B cell (primary cell): ENCODE data around the gene RPP30. TPM values are rescaled to one million over a fixed set of nuclear protein-coding genes. Genes with fewer than 3 reads are reported as not detected.

Experiments used
- ATAC-seq: fragments of 200-7000 bp; cut with Tn5 transposase; one replicate; pipeline ENCODE4 v1.10.0; 2021; ENCODE audit warnings: low read depth, mild to moderate bottlenecking, moderate number of reproducible peaks, moderate library complexity
- CTCF ChIA-PET: fragments of 350-600 bp; sonication (Branson Sonifier 250); formaldehyde crosslinking; loops from one replicate; lab custom pipeline; 2021; ENCODE audit warnings: antibody characterized with exemption, inconsistent platforms; lab: Charles Lee
- POLR2A ChIA-PET: fragments of 350-600 bp; sonication (Branson Sonifier 250); formaldehyde crosslinking; loops from one replicate; lab custom pipeline; 2021; ENCODE audit warnings: antibody characterized with exemption; lab: Charles Lee
- DNase-seq: peaks from one replicate; pipeline ENCODE4 v3.0.0; 2013
- H2AFZ ChIP-seq: 2 replicates; pipeline ENCODE4 v1.6.1; 2012; ENCODE audit warnings: mild to moderate bottlenecking, low read depth, low read length; ENCODE audit not compliant: insufficient read depth, poor library complexity, severe bottlenecking
- H3K27ac ChIP-seq, 2 donors: 1 replicate in 1 of 2; 2 replicates in 1 of 2; pipeline ENCODE4 v1.5.1; 2012 to 2013; ENCODE audit warnings: low read length in 2 of 2, mild to moderate bottlenecking in 2 of 2, moderate library complexity in 1 of 2
- H3K27me3 ChIP-seq, 4 experiments: fragments of 200-600 bp in 1 of 4; sonication (generic) in 1 of 4; replicated peaks in 1 of 4; 1 replicate in 2 of 4; 2 replicates in 2 of 4; pipeline versions ENCODE4 v1.6.1 to v1.7.0; 2013 to 2016; ENCODE audit warnings: low read length in 3 of 4, mild to moderate bottlenecking in 2 of 4, mixed read lengths in 1 of 4, moderate library complexity in 1 of 4; ENCODE audit not compliant: insufficient read depth in 4 of 4, control insufficient read depth in 3 of 4; ENCODE audit errors: control extremely low read depth in 1 of 4
- H3K36me3 ChIP-seq, 2 experiments: replicated peaks in 1 of 2; 1 replicate in 1 of 2; 2 replicates in 1 of 2; pipeline versions ENCODE4 v1.6.1 to v1.7.1; 2013; ENCODE audit warnings: low read length in 1 of 2; ENCODE audit not compliant: insufficient read depth in 2 of 2, control insufficient read depth in 1 of 2; ENCODE audit errors: control extremely low read depth in 1 of 2, extremely low read depth in 1 of 2
- H3K4me1 ChIP-seq, 2 donors: fragments of 200-600 bp in 1 of 2; sonication (generic) in 1 of 2; 1 replicate in 1 of 2; 2 replicates in 1 of 2; pipeline versions ENCODE4 v1.5.1 to v1.6.1; 2013 to 2017; ENCODE audit warnings: low read length in 2 of 2; ENCODE audit not compliant: control insufficient read depth in 2 of 2, insufficient read depth in 2 of 2
- H3K4me2 ChIP-seq: replicated peaks from 2 replicates; pipeline ENCODE3; 2012; ENCODE audit warnings: mild to moderate bottlenecking, low read depth, low read length; ENCODE audit not compliant: poor library complexity, severe bottlenecking
- H3K4me3 ChIP-seq, 5 experiments: fragments of 200-600 bp in 1 of 5; sonication (generic) in 1 of 5; 1 replicate in 3 of 5; 2 replicates in 2 of 5; pipeline versions ENCODE4 v1.5.1 to v1.7.0; 2011 to 2016; ENCODE audit warnings: low read length in 4 of 5, mild to moderate bottlenecking in 4 of 5, low read depth in 2 of 5, control low read depth in 1 of 5, moderate library complexity in 1 of 5; ENCODE audit not compliant: insufficient read depth in 1 of 5; ENCODE audit errors: control extremely low read depth in 1 of 5, extremely low read depth in 1 of 5
- H3K79me2 ChIP-seq: fragments of 200-600 bp; sonication (generic); one replicate; pipeline ENCODE4 v1.6.0; 2016; ENCODE audit warnings: low read length; ENCODE audit not compliant: control insufficient read depth, insufficient read depth
- H3K9ac ChIP-seq: fragments of 200-600 bp; sonication (generic); 2 replicates; pipeline ENCODE4 v1.6.1; 2017; ENCODE audit warnings: mild to moderate bottlenecking, low read length, moderate library complexity
- H3K9me3 ChIP-seq, 3 donors: one replicate each; pipeline versions ENCODE4 v1.6.1 to v1.7.1; 2013; ENCODE audit warnings: low read length in 2 of 3; ENCODE audit not compliant: control insufficient read depth in 2 of 3, insufficient read depth in 1 of 3; ENCODE audit errors: control extremely low read depth in 1 of 3
- H4K20me1 ChIP-seq: 2 replicates; pipeline ENCODE4 v1.6.0; 2012; ENCODE audit warnings: mild to moderate bottlenecking, low read length; ENCODE audit not compliant: insufficient read depth, control insufficient read depth, poor library complexity, severe bottlenecking
- H3K27ac Mint-ChIP-seq: one replicate; pipeline ENCODE4 v1.8.0; 2021; ENCODE audit warnings: mixed read lengths
- H3K27me3 Mint-ChIP-seq: one replicate; pipeline ENCODE4 v1.8.0; 2021; ENCODE audit warnings: mixed read lengths
- H3K4me1 Mint-ChIP-seq: one replicate; pipeline ENCODE4 v1.8.0; 2021; ENCODE audit warnings: mixed read lengths
- H3K4me3 Mint-ChIP-seq: one replicate; pipeline ENCODE4 v1.8.0; 2021; ENCODE audit warnings: mixed read lengths
- H3K9me3 Mint-ChIP-seq: one replicate; pipeline ENCODE4 v1.8.0; 2022; ENCODE audit warnings: mixed read lengths; ENCODE audit not compliant: insufficient read depth
- CTCF ChIP-seq: fragments of 200-600 bp; IDR thresholded peaks from one replicate; pipeline ENCODE4 v1.8.0; 2022; ENCODE audit warnings: antibody characterized with exemption, mild to moderate bottlenecking
- EZH2 ChIP-seq: IDR thresholded peaks from 2 replicates; pipeline ENCODE4 v1.6.1; 2012; ENCODE audit warnings: borderline replicate concordance, low read depth, mild to moderate bottlenecking, moderate library complexity, low read length; ENCODE audit not compliant: insufficient read depth, poor library complexity, severe bottlenecking
- WGBS: methylation state at CpG from one replicate; pipeline ENCODE4 v1.1.5; 2013; ENCODE audit warnings: missing lambda C conversion rate; ENCODE audit not compliant: insufficient coverage; 5-methylcytosine and 5-hydroxymethylcytosine counted together
- intact Hi-C: fragments of 100-400 bp; cut with micrococcal nuclease; formaldehyde crosslinking; loops from one replicate; pipeline ENCODE4 v1.10.0; 2022
- polyA plus RNA-seq: library from polyadenylated mRNA; depleted of rRNA; stranded (reverse); fragments of >200 nt; gene quantifications from 2 replicates; pipeline ENCODE4 v1.2.3, GENCODE V29; 2012
- total RNA-seq, 2 donors: library from RNA; stranded (reverse); fragments of 120-200 nt in 1 of 2; gene quantifications; 1 replicate in 1 of 2; 2 replicates in 1 of 2; pipeline versions ENCODE4 v1.2.3 to v1.2.4, GENCODE V29; 2013 to 2022

Gene RPP30
- total and polyA plus RNA-seq, 2 donors (not counting 1 experiment from before 2014, with no cell fraction given): 28.2 to 41.7 TPM

GRCh38 chr10:90925079-90926029, 53.6 kb downstream of the RPP30 start:
- Histone ChIP-seq H3K79me2 (no peaks in the 10 kb centered on the region), H3K4me3 (no peak overlapping the region), H3K27ac (no peak overlapping the region), H2AFZ (no peak overlapping the region), H3K9me3 (no peaks in the 10 kb centered on the region), H3K27me3 (no peaks in the 10 kb centered on the region), H3K36me3 (no peaks in the 10 kb centered on the region), H3K4me1 (no peaks in the 10 kb centered on the region), H3K9ac (no peak overlapping the region), H3K4me2 (no peak overlapping the region), H4K20me1 (no peaks in the 10 kb centered on the region)
- H3K9me3 Mint-ChIP-seq: no peaks in the 10 kb centered on the region
- WGBS: 83% methylated on average over 3 of the region's 5 CpGs
- no peak overlapping the region for H3K4me3 Mint-ChIP-seq
- DNase-seq: no peak
- no peak overlapping the region for H3K27ac Mint-ChIP-seq
- H3K27me3 Mint-ChIP-seq: no peaks in the 10 kb centered on the region
- CTCF ChIA-PET: interaction anchor here (1.6 kb wide), 1 partner anchor 14 kb away, joined by 3 read pairs; no protein-coding TSS in a partner anchor
- ATAC-seq: no peak
- TF ChIP-seq CTCF: no peak
- TF ChIP-seq EZH2: no peak
- no peaks in the 10 kb centered on the region for H3K4me1 Mint-ChIP-seq
- intact Hi-C loops: no loop called here
- POLR2A ChIA-PET: no interaction called here

- Histone ChIP-seq H3K4me3 (no peak overlapping the region), H3K4me2 (no peak overlapping the region), H3K79me2 (no peaks in the 10 kb centered on the region), H3K27ac (no peak overlapping the region), H4K20me1 (no peaks in the 10 kb centered on the region), H3K4me1 (no peaks in the 10 kb centered on the region), H3K9ac (no peak overlapping the region), H3K36me3 (no peaks in the 10 kb centered on the region), H2AFZ (no peak overlapping the region), H3K9me3 (no peaks in the 10 kb centered on the region), H3K27me3 (no peaks in the 10 kb centered on the region)
- TF ChIP-seq CTCF (no peak), EZH2 (no peak)
- no CpG with 5 or more reads among the region's 2 CpGs for WGBS
- intact Hi-C loops: no loop called here
- DNase-seq (no peak), ATAC-seq (no peak)
- ChIA-PET POLR2A (no interaction called here), CTCF (interaction anchor here (1.0 to 1.6 kb wide), 2 partner anchors 16 to 323 kb away, joined by 3 to 4 read pairs; no protein-coding TSS in a partner anchor)
- H3K4me1 Mint-ChIP-seq: no peaks in the 10 kb centered on the region
- no peaks in the 10 kb centered on the region for H3K27me3 Mint-ChIP-seq
- no peak overlapping the region for H3K4me3 Mint-ChIP-seq
- H3K27ac Mint-ChIP-seq: no peak overlapping the region
- H3K9me3 Mint-ChIP-seq: no peaks in the 10 kb centered on the region
These were observed 55.5 kb downstream of the RPP30 start for GRCh38 chr10:90927293-90927692.
